ENCODE data around the gene HDAC5. TPM values are rescaled to one million over a fixed set of nuclear protein-coding genes. Genes with fewer than 3 reads are reported as not detected.

The HDAC5 gene
- total and polyA plus RNA-seq, 2 of the 8 experiments (the other 6 are each of a cell fraction or from before 2014, with no cell fraction given), result 48.5 to 54.4 TPM

DNA sequence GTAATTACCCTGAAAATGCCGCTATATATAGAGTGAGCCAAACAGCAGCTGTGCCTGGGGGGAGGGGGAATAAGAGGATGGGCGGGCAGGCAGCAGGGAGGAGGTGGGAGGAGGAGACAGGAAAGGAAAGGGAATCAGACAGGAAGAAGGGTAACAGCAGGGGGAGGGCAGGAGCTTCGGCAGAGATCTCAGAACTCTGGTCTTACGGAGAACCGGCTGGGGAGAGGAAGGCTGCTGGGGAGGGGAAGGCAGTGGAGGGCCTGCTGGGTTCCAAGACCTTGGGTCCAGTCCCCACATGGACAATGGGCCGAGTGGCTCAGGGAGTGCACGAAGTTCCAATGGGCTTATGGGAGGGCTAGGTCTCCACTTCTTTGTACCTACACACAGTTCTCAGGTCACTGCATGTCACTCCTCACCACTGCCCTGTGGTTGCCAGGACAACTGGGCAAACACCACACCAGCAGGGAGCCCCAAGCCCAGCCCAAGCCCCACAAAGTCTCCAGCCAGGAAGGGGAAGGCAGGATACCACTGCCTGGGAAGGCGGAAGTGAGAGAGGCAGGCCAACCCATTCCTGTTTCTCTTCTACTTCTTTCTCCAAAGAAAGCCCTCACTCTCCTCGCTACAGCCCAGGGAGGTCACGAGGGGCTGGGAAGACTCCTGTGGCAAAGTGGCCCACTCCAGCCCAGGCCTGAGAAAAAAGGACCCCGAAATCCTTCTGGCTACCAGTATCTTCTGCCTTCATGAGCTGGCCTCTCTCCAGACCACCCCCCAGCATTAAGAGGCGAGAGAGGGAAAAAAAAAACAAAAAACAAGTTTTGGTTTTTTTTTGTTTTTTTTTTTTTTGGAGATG, 27.6 kb downstream of the HDAC5 start (continued):
- peak; percentile 85 for TF ChIP-seq TCF12 (IDR thresholded peaks at IDR 0.05; ENCODE audit: low read depth, low read length)
- TF ChIP-seq, protein P1, sequence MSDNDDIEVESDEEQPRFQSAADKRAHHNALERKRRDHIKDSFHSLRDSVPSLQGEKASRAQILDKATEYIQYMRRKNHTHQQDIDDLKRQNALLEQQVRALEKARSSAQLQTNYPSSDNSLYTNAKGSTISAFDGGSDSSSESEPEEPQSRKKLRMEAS (IDR thresholded peaks at IDR 0.05), result peak; percentile 17; the same call in 1 of the 2 replicates
- TF ChIP-seq, protein P2, sequence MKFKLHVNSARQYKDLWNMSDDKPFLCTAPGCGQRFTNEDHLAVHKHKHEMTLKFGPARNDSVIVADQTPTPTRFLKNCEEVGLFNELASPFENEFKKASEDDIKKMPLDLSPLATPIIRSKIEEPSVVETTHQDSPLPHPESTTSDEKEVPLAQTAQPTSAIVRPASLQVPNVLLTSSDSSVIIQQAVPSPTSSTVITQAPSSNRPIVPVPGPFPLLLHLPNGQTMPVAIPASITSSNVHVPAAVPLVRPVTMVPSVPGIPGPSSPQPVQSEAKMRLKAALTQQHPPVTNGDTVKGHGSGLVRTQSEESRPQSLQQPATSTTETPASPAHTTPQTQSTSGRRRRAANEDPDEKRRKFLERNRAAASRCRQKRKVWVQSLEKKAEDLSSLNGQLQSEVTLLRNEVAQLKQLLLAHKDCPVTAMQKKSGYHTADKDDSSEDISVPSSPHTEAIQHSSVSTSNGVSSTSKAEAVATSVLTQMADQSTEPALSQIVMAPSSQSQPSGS (IDR thresholded peaks at IDR 0.05; ENCODE audit: low read length), result 0 out of 2 replicates have a peak, but pooled peaks have one; percentile 42
- peak; percentile 41 to 86; a peak in 2 of 4 replicates for TF ChIP-seq SIN3A (conservative IDR thresholded peaks at IDR 0.05 in 1 of 2, IDR thresholded peaks at IDR 0.05 in 1 of 2; ENCODE audit: low read depth in 1 of 2, low read length in 2 of 2)
- no peak for TF ChIP-seq CHD2 (IDR thresholded peaks at IDR 0.05; ENCODE audit: low read length)
- TF ChIP-seq TAF7 (optimal IDR thresholded peaks at IDR 0.05; ENCODE audit: borderline replicate concordance, low read depth, low read length), result no peak
- peak; percentile 70 for TF ChIP-seq POLR2AphosphoS5 (IDR thresholded peaks at IDR 0.05; ENCODE audit: low read depth, low read length)
- no peak for TF ChIP-seq GTF2F1 (IDR thresholded peaks at IDR 0.05; ENCODE audit: borderline replicate concordance, low read depth, low read length)
- TF ChIP-seq EGR1 (IDR thresholded peaks at IDR 0.05; ENCODE audit: borderline replicate concordance, low read depth, low read length), result peak; percentile 72; the same call in 1 of the 2 replicates

All from H1 (cell line).